GM18858 (cell line): ENCODE results near the gene RSPO4.

Source experiments
- ATAC-seq: cut with Tn5 transposase; IDR thresholded peaks from one replicate; pipeline ENCODE4 v1.9.1; 2021; ENCODE audit not compliant: unreplicated experiment

The RSPO4 gene

DNA sequence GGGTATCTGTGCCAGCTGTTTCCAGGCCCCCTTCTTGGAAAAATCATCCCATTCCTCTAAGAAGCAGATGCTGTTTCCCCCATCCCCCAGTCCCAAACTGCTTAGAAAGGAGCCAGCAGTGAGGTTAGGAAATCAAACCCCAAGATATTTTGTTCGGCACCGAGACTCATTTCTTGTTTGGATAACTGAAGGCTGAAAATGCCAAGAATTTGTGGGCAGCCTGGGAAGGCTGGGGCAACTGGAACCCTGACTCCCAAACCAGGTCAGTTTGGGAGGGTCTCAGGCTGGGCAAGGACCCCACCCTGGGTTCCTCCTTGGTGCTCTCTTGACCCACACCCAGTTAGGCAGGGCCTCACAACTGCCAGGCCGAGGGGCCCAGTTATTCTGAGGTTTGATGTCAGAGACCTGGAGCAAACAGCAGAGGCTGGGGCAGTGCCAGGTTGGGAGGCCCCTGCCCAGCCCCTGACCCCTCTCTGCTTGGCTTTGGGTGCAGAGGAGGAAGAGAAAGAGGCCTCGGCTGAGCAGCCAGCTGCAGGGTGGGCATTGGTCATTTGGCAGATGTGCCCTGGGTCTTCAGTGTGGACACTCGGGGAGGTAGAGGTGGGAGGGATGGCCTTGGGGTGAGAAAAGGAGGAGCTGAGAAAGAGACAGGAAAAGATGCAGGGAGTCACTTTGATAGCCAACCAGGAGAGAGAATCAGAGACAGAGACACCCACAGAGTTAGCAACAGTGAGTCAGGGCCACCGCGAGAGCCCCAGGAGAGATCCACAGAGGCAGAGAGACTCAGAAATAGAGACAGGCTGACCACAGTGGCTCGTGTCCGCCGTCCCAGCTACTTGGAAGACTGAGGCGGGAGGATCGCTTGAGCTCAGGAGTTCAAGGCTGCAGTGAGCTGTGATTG, 91.0 kb downstream of the RSPO4 start:
- ATAC-seq: no peak

DNA sequence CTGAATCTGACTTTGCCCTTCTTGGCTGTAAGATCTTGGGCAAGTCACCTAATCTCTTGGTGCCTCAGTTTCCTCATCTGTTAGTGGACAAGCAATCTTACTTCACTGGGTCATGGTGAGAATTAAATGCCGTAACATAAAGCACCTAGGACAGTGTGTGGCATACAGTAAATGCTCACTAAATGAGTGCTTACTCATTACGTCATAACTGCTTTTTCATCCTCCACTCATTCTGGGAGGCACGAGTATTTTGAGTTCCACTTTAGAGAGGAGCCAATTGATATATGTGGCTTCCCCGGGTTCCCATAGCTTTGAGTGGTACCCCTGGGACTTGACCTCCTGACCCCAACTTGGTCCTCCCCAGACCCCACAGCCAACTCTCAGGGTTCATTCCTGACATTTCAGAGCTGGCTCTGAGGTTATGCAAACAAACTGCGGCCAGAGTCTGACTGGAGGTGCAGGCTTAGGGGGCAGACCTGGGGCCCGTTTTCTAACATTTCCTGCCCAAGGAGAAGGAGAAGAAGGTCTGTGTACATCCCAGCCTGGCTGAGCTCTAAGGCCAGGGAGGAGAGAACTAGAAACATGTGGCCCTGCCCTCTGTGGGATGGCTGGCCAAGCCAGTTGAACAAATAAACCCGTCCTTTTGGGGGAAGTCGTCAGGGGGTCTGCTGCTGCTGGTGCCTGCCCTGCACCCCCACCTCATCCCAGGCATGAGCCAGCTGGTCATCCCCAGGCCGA, 91.8 kb downstream of the RSPO4 start:
- no peak for ATAC-seq

GRCh38 chr20:909641-910040, 92.5 kb downstream of the RSPO4 start:
- ATAC-seq: no peak
